GM12873 (cell line): ENCODE results near the gene KEL.

ENCODE experiments used
- CTCF ChIP-seq: IDR thresholded peaks from 2 replicates; pipeline ENCODE4 v1.5.1; 2012; ENCODE audit warnings: low read depth, mild to moderate bottlenecking, moderate library complexity, low read length, control low read depth; ENCODE audit not compliant: insufficient read depth; ENCODE audit errors: missing control alignments

Gene KEL, protein sequence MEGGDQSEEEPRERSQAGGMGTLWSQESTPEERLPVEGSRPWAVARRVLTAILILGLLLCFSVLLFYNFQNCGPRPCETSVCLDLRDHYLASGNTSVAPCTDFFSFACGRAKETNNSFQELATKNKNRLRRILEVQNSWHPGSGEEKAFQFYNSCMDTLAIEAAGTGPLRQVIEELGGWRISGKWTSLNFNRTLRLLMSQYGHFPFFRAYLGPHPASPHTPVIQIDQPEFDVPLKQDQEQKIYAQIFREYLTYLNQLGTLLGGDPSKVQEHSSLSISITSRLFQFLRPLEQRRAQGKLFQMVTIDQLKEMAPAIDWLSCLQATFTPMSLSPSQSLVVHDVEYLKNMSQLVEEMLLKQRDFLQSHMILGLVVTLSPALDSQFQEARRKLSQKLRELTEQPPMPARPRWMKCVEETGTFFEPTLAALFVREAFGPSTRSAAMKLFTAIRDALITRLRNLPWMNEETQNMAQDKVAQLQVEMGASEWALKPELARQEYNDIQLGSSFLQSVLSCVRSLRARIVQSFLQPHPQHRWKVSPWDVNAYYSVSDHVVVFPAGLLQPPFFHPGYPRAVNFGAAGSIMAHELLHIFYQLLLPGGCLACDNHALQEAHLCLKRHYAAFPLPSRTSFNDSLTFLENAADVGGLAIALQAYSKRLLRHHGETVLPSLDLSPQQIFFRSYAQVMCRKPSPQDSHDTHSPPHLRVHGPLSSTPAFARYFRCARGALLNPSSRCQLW

DNA sequence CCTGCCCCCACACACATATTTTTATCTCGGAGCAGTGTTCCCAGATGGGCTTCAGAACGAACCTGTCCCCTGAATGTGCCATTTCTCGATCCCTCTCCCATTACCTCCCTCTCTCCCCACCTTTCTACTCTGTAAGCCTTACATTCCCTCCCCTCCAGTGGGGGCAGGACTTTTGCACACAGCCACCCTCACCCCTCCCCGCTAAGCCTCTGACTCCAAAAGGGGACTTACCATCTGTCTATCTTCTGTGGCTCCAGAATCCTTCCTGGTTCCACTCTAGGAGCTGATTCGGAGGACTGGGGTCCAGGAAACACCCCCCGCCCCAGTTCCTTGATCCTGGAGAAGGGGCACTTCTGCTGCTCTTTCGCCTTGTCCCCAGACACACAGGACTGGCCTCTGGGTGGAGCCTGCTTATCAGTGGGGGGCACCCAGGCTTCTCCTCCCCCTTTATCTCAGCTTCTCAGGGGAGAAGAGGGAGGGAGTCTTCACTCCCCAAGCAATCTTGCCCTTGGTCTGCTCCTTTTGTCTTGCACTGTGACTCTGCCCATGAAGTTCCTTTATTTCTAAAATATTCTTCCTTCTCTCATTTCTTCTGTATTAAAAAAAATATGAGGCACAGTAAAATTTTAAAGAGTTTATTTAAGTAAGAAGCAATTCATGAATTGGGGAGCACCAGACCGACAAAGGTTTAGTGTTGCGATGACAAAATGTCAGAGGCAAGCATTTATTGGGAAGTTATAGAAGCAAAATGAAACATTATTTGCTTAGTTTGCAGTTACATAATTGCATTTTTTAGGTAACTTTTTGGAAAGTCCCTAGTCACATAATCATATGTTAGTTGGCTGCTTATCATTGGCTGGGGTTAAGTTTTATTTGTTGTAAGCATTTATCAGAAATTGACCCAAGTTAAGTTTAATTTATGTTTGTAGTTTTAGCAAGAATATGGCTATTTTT, at the start of gene KEL:
KEL (minus strand) TSS at position 391 of the 954 bp plus-strand sequence; CDS start at position 234, 157 bp downstream.
- TF ChIP-seq CTCF, result no peak

GRCh38 chr7:143008007-143008901, 46.1 kb upstream of the KEL start:
- peak; percentile 91 for TF ChIP-seq CTCF

- TF ChIP-seq CTCF, result no peak
These were observed 43.6 kb upstream of the KEL start for GRCh38 chr7:143005632-143006260.

DNA sequence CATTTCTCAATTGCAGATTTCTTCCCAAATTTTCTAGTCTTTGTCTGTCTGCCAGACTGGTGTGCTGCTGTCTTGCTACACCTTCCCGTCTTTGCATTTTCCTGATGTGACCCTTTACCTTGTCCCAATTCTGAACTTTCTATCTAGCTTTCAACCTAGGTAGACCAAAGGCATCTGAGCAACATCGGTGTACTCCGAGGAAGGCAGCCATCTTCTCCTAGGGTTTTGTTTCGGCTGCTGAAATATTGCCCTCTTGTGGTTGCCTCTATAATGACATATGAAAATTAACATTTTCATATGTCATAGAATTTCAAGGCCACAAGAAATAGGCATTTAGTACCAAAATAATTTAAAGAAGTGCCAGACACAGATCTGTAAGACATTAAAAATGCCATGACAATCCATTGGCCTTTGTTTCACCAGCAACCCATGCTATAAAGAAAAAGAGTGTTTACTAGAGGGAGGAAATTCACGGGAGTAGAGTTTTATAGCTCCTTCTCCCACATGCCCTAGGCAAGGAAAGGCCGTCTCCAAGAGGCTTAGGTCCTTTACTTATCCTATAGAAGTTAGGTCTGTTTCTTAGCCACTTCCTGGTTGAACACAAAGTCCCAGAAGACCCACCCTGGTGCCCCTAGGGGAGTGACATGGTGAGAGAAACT, 41.4 kb upstream of the KEL start:
- peak; percentile 64 for TF ChIP-seq CTCF

DNA sequence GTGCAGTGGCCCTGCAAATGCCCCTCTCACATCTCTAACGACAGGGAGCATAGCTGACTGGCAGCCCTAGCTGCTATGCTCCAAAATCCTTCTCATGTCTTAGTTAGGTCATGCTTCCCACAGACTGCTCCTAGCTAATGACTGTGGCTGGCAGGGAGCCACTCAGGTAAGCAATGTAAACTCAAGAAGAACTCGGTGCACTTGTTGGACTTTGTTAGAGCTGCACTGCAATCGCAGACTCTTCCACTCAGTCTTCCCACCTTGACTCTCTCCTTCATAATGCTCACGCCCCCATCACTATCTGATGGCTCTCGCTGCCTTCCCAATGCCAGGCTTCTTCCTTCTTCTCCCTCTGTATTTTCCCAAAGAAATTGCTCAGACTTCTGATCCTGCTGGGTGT, 40.7 kb upstream of the KEL start:
- TF ChIP-seq CTCF, result no peak

DNA sequence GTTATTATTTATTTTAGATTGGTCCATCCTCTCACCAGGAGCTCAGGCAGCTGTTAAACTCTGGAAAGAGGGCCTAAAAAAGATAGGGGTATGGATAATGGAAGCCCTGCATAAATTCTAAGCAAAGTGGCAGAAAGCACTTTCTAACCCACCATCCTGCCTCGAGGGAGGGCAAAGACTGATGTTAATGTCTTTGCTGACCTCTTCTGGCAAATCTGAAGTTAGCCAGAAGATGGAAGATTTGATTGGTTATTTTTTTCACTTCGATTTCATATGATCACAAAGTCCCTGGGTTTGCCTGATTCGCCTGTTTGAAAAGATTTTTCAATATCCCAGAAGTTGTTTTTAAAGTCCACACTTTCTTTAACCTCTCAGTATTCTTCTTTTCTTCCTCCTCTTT, 39.9 kb upstream of the KEL start:
- peak; percentile 28 for TF ChIP-seq CTCF
